Anterior cingulate cortex (tissue), 58 donors: ENCODE data around the gene PTPRO.

Experiments
- DNase-seq, 58 donors: peaks; one replicate each; lab custom pipeline; 2025; lab: John Stamatoyannopoulos, UW

PTPRO gene

DNA sequence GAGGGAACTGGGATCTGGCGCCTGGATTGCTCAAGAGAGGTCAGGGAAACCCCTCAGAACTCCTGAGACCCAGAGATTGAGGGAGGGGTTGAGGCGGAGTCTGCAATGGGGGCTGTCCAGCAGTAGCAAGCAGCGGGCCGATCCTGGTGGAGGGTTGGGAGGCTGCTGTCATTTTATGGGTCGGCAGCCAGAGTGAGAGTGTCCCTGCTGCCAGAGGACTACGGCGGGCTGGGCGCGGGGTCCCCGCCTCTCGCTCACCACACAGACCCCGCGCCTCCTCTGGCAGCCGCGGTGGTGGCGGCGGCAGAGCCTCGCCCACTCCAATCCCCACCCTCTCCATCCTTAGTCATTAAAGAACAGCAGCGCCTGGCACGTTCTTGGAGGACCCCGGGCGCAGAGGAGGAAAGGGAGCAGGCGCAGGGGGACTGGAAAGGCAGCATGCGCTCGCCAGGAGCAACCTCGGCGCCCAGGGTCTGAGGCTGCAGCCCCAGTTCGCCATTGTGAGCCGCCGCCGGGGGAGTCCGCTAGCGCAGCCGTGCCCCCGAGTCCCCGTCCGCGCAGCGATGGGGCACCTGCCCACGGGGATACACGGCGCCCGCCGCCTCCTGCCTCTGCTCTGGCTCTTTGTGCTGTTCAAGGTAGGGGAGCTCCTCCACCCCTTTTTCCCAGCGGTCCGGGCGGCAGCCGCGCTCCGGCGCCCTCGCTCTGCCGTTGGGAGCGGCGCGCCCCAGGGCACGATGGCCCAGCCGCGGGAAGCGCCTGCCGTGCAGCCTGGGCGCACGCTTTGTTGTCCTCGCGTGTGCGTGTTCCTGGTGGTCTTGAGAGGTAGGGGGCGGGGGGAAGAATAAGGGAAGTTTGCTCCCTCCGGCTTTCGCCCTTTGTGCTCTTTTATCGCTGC is at the start of gene PTPRO:
TSS of gene PTPRO (plus strand) at position 345 of the 898 bp plus-strand sequence.
- DNase-seq, result peak in 26 of 58 donors; percentile 4 to 67 (median 32)

- no peak for DNase-seq
These were observed 48.4 kb upstream of the PTPRO start for GRCh38 chr12:15273896-15274295.

GRCh38 chr12:15274561-15274967 is 47.7 kb upstream of the PTPRO start:
- DNase-seq, result no peak

DNA sequence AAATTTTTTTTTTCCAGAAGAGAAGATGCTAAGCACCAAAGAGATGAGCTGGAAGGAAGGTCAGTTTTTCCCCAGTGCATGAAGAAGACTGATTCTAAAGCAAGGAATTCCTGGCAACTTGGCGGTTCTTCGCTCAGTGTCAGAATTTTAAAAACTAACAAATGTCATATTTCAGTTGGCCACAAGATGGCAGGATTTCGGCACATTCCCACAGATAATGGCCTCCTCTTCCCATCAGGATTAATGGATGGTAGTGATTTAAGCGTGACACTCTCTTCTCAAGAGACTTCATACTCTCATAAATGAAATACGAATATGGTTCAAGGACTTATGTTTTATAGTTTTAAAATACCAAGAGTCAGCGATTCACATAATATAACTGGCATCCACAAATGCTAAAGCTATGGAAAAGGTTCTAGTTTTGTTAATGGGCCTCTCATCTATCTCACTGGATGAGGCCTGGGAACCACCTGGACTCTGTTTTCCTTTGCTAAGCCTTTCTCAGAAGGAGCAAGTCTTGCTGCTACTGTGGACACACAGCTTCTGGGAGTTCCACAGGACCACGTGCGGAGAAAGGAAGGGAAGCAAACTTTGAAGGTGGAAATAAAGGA is 46.1 kb upstream of the PTPRO start:
- DNase-seq, result peak in 18 of 58 donors; percentile 1 to 46 (median 8)

DNA sequence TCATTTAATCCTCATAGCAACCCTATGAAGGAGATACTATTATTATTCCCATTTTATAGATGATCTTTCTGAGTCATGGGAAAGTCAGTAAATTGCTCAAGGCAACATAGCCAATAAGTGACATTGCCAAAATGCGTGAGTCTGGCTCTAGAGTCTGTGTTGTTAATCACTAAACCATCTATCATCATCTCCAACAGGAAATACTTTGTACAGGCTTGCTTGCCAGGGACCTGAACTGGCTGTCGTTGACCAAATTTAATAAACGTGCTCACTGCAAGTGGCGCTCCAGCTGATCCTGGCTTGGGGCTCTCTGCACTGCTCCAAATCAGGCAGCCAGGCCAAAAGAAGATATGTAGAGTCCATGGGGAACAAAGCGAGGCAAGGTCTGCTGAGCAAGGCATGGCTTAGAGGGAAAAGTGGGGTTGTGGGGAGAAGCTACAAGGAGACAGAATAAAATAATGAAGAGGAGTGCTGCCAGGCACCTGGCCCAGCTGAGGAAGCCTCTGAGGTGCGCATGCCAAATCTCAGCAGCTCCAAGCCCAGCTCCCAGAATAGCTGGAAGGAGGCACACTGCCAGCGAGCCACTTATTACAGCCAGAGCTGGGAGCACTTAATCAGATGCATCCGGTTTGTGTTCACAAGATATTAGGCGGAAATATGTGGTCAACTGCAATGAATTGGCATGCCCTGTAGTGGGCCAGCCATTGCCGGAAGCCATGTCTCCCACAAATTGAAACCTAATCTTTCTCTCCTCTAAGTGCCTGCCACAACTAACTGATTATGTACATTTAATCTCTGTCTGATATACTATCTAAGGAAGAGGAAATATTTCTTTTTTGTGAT is 43.3 kb upstream of the PTPRO start:
- DNase-seq, result peak in 13 of 58 donors; percentile 1 to 43 (median 8)

DNA sequence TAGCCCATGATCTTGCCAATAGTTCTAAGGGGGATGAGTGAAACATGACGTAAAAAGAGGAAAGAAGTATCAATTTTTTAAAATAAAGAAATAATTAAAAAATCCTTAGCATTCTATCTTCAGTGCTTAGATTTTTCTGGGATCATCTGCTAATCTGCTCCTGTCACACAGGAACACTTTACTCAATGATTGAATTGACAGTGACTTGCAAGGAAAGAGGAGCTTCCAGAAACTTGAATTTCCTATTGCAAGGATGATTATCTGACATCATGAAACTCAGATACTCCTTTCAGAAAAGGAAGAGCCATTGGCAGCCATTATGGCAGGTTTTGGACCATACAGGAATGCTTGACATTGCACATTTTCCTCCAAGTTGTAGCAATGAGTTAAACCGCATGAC is 41.4 kb upstream of the PTPRO start:
- no peak for DNase-seq

DNA sequence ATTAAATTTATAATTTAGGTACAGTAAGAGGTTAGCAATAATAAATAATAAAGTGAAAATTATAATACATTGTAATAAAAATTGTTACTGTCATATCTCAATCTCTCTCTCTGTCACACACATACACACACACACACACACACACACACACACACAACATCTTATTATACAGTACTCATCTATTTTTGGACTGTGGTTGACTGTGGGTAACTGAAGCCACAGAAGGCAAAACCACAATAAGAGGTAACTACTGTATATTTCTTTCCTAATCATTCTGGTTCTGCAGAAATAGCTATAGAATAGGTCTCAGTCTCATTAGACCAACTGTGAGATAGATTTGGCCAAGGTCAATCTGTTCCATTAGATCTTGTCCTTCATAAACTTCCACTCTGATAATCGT is 33.1 kb upstream of the PTPRO start:
- DNase-seq, result no peak

DNA sequence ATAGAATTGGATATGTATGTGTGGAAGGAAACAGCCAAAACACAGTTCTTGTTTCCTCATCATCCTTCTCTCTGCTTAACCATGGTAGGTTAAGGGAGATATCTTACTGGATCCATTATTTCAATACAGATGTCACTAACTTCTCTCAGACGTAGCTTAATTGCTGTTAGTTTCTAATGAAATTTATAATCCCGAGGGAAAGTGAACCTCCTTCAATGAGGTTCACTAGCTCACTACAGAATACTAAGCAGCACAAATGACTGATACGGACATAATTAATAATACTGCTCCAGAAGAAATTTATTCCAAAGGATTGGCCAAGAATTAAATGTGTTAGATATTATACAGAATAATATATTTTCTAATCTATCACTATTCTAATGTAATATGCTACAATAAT is 28.6 kb upstream of the PTPRO start:
- no peak for DNase-seq

DNA sequence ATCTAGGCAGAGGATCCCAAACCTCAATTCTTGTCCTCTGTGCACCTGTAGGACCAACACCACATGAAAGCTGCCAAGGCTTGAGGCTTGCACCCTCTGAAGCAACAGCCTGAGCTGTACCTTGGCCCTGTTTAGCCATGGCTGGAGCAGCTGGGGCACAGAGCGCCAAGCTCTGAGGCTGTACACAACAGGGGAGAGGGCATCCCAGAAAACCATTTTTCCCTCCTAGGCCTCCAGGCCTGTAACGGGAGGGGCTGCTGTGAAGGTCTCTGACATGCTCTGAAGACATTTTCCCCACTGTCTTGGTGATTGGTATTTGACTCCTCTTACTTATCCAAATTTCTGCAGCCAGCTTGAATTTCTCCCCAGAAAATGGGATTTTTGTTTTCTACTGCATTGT is 22.4 kb upstream of the PTPRO start:
- no peak for DNase-seq

DNA sequence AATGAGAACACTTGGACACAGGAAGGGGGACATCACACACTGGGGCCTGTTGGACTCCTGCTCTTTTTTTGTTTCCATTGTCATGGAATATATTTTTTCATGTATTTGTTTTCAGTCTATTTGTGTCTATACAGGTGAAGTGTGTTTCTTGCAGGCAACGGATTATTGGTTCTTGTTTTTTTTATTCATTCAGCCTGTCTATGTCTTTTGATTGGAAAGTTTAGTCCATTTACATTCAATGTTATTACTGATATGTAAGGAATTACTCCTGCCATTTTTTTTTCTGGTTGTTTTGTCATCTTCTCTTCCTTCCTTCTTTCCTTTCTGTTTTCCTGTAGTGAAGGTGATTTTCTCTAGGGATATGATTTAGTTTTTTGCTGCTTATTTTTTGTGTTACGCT is 18.0 kb upstream of the PTPRO start:
- no peak for DNase-seq

DNA sequence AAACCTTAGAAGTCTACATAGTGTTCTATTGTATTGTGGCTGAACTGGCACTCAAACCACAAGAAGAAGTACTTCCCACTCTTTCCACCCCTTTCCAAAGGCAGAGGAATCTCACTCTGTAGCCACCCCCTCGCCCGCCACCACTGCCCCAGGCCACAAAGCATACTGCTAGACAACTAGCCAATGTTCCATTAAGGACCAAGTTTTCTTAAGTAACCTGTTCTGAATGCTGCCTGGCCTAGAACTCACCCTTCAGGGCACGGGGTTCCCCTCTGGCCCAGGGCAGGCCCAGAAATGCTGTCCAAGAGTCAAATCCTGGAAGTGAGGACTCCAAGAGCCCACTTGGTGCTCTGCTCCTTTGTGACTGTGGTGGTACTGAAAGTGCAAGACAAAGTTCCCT is 15.7 kb upstream of the PTPRO start:
- no peak for DNase-seq

- DNase-seq, result no peak
These were observed 15.2 kb upstream of the PTPRO start for GRCh38 chr12:15307079-15307478.

DNA sequence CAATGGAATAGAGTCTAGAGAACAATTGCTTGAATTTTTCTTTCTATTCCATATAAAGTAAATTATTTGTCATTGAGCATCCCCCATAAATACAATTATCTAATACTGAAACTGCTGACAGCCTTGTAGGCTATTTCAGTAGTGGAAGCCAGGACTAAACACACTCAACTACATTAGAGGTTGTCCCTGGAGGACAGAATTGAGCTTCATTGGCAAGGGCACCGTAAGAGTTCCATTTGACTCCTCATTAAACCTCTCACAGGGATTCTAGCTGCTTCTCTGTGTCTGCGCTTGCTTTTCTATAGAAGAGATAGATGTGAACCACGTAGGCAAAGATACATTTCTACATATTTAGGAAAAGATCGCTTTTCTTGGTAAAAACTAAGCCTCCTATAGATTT is 3.5 kb upstream of the PTPRO start:
- DNase-seq, result no peak

DNA sequence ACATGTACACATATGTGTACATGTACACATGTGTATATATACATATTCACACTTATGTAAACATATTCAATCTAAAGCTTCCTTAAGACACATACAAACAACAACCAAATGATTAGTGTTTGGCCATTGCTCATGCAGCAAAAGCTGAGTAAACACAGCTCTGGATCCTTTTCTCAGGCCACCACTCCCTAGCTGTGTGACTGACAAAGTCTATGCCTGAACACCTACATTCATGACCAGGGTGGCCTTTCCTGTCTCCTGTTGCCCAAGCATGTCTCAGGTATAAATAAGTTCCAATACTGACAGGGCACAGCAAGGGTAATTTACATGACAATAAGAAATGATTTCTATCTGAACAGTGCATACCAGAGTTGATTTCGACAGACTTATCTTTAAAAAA is 1.4 kb upstream of the PTPRO start:
- no peak for DNase-seq

- no peak for DNase-seq
These were observed 1.2 kb downstream of the PTPRO start for GRCh38 chr12:15323480-15323879.

- DNase-seq, result no peak
These were observed 7.6 kb downstream of the PTPRO start for GRCh38 chr12:15329891-15330290.

GRCh38 chr12:15334225-15334624 is 11.9 kb downstream of the PTPRO start:
- DNase-seq, result no peak

DNA sequence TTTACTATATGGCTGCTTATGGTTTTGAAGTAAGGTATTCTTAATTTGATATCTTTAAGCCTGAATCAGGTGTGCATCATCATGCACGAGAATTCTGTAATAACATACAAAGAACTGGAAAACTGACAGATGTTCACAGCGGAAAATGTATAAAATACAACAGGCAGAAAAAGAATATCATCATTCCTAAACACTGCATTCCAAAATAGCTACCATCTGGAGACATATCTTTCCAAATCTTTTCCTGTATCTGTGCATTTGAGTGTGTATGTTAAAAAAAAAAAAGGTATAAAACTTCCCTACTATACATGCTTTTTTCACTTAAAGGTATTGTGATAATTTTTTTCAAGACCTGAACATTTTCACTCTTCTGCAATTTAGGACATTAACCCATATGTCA is 13.7 kb downstream of the PTPRO start:
- DNase-seq, result no peak

GRCh38 chr12:15336768-15337553 is 14.7 kb downstream of the PTPRO start:
- no peak for DNase-seq

DNA sequence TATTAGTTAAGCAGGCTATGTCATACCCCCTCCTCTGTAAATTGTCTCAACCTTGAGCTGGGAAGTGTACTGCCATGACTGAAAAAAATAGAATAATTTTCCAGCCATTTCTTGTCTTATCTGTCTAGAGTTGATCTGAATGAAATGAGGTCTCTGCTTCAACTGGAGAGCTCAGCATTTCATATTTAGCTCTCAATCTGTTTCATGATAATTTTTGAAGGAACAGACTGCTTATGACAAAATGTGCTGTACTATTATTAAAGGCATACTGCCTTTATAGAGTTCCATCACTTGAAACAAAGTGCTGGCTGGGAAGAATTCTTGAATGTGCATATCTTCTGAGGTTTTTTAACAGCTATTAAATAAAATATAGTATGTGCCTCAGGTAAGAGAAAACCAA is 19.1 kb downstream of the PTPRO start:
- peak in 1 of 58 donors; percentile 24 for DNase-seq
